Measurements from ENCODE around the gene SSU72.
"Not testable (repeated sequence)": the region's sequence is repeated elsewhere in the genome, so short reads cannot be mapped to it uniquely, and the experiment has no call there.

Gene SSU72

DNA sequence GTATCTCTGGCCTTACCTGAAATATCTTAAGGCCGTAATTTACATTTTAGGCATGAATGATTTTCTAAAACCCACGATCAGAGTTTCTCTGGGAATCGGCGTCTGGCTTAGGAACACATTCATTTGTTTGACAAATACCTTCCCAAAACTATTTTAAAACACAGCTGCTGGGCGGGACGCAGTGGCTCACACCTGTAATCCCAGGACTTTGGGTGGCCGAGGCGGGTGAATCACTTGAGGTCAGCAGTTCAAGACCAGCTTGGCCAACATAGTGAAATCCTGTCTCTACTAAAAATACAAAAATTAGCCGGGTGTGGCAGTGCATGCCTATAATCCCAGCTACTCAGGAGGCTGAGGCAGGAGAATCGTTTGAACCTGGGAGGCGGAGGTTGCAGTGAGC lies 17.7 kb downstream of the SSU72 start:
- H3K36me3 ChIP-seq (ENCODE audit: control insufficient read depth, insufficient read depth, low read length); H3K23ac ChIP-seq (ENCODE audit: low read length); H3K79me2 ChIP-seq (ENCODE audit: control insufficient read depth, insufficient read depth, low read length); H3K4me3 ChIP-seq (ENCODE audit: low read length); H3K4me2 ChIP-seq (ENCODE audit: low read length); H4K5ac ChIP-seq (ENCODE audit: low read length); H3K4ac ChIP-seq (ENCODE audit: low read depth, low read length); H4K8ac ChIP-seq (ENCODE audit: low read depth, low read length); H3K56ac ChIP-seq (ENCODE audit: low read length); H3K4me1 ChIP-seq (ENCODE audit: control insufficient read depth, low read depth, low read length); H3K27ac ChIP-seq (ENCODE audit: low read depth, low read length); H3K18ac ChIP-seq (ENCODE audit: low read length); H3K79me1 ChIP-seq (ENCODE audit: low read length); H3K9ac ChIP-seq (ENCODE audit: low read length); H3K27me3 ChIP-seq (ENCODE audit: insufficient read depth, low read length, poor library complexity); DNase-seq; H2BK120ac ChIP-seq (ENCODE audit: low read depth, low read length); H2AK5ac ChIP-seq (ENCODE audit: low read length); H2BK5ac ChIP-seq (ENCODE audit: low read length); H2BK15ac ChIP-seq (replicated peaks; ENCODE audit: low read depth): not testable (repeated sequence)
- no CpG with 5 or more reads among the region's 11 CpGs for WGBS (ENCODE audit: extremely low coverage, insufficient coverage, low lambda C conversion rate)

DNA sequence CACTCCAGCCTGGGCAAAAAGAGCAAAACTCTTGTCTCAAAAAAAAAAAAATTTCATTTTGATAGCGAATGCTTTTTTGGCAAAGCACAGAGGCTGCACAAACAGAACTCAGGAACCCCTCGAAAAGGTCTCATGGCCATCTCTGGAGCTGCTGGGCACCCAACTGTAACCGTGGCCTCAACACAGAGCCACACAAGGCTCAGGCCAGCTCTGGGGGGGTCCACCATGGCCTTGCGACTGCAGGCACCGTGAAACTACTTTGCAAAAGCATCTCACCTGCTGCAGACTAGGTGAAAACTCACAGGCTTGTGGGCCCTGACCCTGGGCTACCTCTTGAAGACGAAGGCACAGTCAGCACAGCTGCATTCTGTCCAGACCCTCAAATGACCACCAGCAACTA lies 18.2 kb downstream of the SSU72 start:
- no peak overlapping the region for H4K5ac ChIP-seq (ENCODE audit: low read length)
- H3K27ac ChIP-seq (ENCODE audit: low read depth, low read length) = no peak overlapping the region
- H2BK5ac ChIP-seq (ENCODE audit: low read length) = no peak overlapping the region
- H2AK5ac ChIP-seq (ENCODE audit: low read length) = no peak overlapping the region
- no peak overlapping the region for H3K9ac ChIP-seq (ENCODE audit: low read length)
- H3K18ac ChIP-seq (ENCODE audit: low read length) = no peak overlapping the region
- no peak overlapping the region for H3K23ac ChIP-seq (ENCODE audit: low read length)
- WGBS (ENCODE audit: extremely low coverage, insufficient coverage, low lambda C conversion rate) = no CpG with 5 or more reads among the region's 6 CpGs
- no peaks in the 10 kb centered on the region for H3K4me1 ChIP-seq (ENCODE audit: control insufficient read depth, low read depth, low read length)
- H3K4ac ChIP-seq (ENCODE audit: low read depth, low read length) = no peak overlapping the region
- no peak overlapping the region for H3K56ac ChIP-seq (ENCODE audit: low read length)
- H2BK15ac ChIP-seq (replicated peaks; ENCODE audit: low read depth) = no peak overlapping the region
- no peak overlapping the region for H3K4me3 ChIP-seq (ENCODE audit: low read length)
- no peaks in the 10 kb centered on the region for H3K79me2 ChIP-seq (ENCODE audit: control insufficient read depth, insufficient read depth, low read length)
- H4K8ac ChIP-seq (ENCODE audit: low read depth, low read length) = no peak overlapping the region
- H3K4me2 ChIP-seq (ENCODE audit: low read length) = no peak overlapping the region
- no peak overlapping the region for H2BK120ac ChIP-seq (ENCODE audit: low read depth, low read length)
- no peak for DNase-seq
- no peaks in the 10 kb centered on the region for H3K36me3 ChIP-seq (ENCODE audit: control insufficient read depth, insufficient read depth, low read length)
- no peaks in the 10 kb centered on the region for H3K27me3 ChIP-seq (ENCODE audit: insufficient read depth, low read length, poor library complexity)
- H3K79me1 ChIP-seq (ENCODE audit: low read length) = peaks cover 9% of the 10 kb centered on the region

- Histone ChIP-seq H3K4ac (ENCODE audit: low read depth, low read length) (no peak overlapping the region), H3K4me2 (ENCODE audit: low read length) (no peak overlapping the region), H3K4me3 (ENCODE audit: low read length) (no peak overlapping the region), H3K56ac (ENCODE audit: low read length) (no peak overlapping the region), H4K8ac (ENCODE audit: low read depth, low read length) (no peak overlapping the region), H3K18ac (ENCODE audit: low read length) (no peak overlapping the region), H2BK5ac (ENCODE audit: low read length) (no peak overlapping the region), H3K27ac (ENCODE audit: low read depth, low read length) (no peak overlapping the region), H3K23ac (ENCODE audit: low read length) (no peak overlapping the region), H3K79me1 (ENCODE audit: low read length) (peaks cover 13% of the 10 kb centered on the region), H3K79me2 (ENCODE audit: control insufficient read depth, insufficient read depth, low read length) (peaks cover 4% of the 10 kb centered on the region), H3K9ac (ENCODE audit: low read length) (no peak overlapping the region), H3K4me1 (ENCODE audit: control insufficient read depth, low read depth, low read length) (no peaks in the 10 kb centered on the region), H4K5ac (ENCODE audit: low read length) (no peak overlapping the region), H3K27me3 (ENCODE audit: insufficient read depth, low read length, poor library complexity) (no peaks in the 10 kb centered on the region), H3K36me3 (ENCODE audit: control insufficient read depth, insufficient read depth, low read length) (no peaks in the 10 kb centered on the region), H2BK120ac (ENCODE audit: low read depth, low read length) (no peak overlapping the region), H2BK15ac (replicated peaks; ENCODE audit: low read depth) (no peak overlapping the region), H2AK5ac (ENCODE audit: low read length) (no peak overlapping the region)
- no CpG with 5 or more reads among the region's 31 CpGs for WGBS (ENCODE audit: extremely low coverage, insufficient coverage, low lambda C conversion rate)
- peak; percentile 54 for DNase-seq
Observed at GRCh38 chr1:1554926-1555915, 19.4 kb downstream of the SSU72 start.

DNA sequence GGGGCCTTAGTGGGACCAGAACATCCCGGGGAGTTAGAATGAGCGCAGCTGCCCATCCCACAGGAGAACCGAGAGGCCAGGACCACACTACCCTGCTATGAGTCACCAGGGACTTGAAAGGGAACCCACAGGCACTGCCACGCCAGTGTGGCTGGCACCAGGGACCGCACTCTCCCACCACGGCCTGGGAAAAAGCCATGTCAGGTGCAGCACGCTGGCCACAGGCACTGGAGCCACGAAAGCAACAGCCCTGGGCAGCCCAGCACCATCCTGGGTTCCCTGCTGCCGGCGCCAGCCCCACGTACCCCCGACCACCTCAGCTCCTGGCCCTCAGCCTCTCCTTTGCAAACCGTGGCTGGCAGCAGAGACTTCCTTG lies 20.1 kb downstream of the SSU72 start:
- no peak overlapping the region for H3K27ac ChIP-seq (ENCODE audit: low read depth, low read length)
- H2AK5ac ChIP-seq (ENCODE audit: low read length) = no peak overlapping the region
- no peak overlapping the region for H4K5ac ChIP-seq (ENCODE audit: low read length)

GRCh38 chr1:1553821-1554494 lies 20.7 kb downstream of the SSU72 start:
- H2BK120ac ChIP-seq (ENCODE audit: low read depth, low read length) = no peak overlapping the region
- no peak overlapping the region for H3K9ac ChIP-seq (ENCODE audit: low read length)
- no peak overlapping the region for H3K56ac ChIP-seq (ENCODE audit: low read length)
- no peak for DNase-seq
- H2BK5ac ChIP-seq (ENCODE audit: low read length) = no peak overlapping the region
- H3K18ac ChIP-seq (ENCODE audit: low read length) = no peak overlapping the region
- no CpG with 5 or more reads among the region's 35 CpGs for WGBS (ENCODE audit: extremely low coverage, insufficient coverage, low lambda C conversion rate)
- H3K79me1 ChIP-seq (ENCODE audit: low read length) = peaks cover 13% of the 10 kb centered on the region
- H3K4me1 ChIP-seq (ENCODE audit: control insufficient read depth, low read depth, low read length) = no peaks in the 10 kb centered on the region
- no peaks in the 10 kb centered on the region for H3K36me3 ChIP-seq (ENCODE audit: control insufficient read depth, insufficient read depth, low read length)
- no peak overlapping the region for H2BK15ac ChIP-seq (replicated peaks; ENCODE audit: low read depth)
- H3K23ac ChIP-seq (ENCODE audit: low read length) = no peak overlapping the region
- H2AK5ac ChIP-seq (ENCODE audit: low read length) = no peak overlapping the region
- H3K27me3 ChIP-seq (ENCODE audit: insufficient read depth, low read length, poor library complexity) = no peaks in the 10 kb centered on the region
- no peak overlapping the region for H4K5ac ChIP-seq (ENCODE audit: low read length)
- H3K79me2 ChIP-seq (ENCODE audit: control insufficient read depth, insufficient read depth, low read length) = peaks cover 4% of the 10 kb centered on the region
- H3K27ac ChIP-seq (ENCODE audit: low read depth, low read length) = no peak overlapping the region
- H3K4me3 ChIP-seq (ENCODE audit: low read length) = no peak overlapping the region
- no peak overlapping the region for H3K4me2 ChIP-seq (ENCODE audit: low read length)
- H3K4ac ChIP-seq (ENCODE audit: low read depth, low read length) = no peak overlapping the region
- H4K8ac ChIP-seq (ENCODE audit: low read depth, low read length) = no peak overlapping the region

More for the DNA sequence above, 20.1 kb downstream of the SSU72 start:
- Histone ChIP-seq H3K36me3 (ENCODE audit: control insufficient read depth, insufficient read depth, low read length) (no peaks in the 10 kb centered on the region), H3K4me2 (ENCODE audit: low read length) (no peak overlapping the region), H3K79me1 (ENCODE audit: low read length) (peaks cover 13% of the 10 kb centered on the region), H3K79me2 (ENCODE audit: control insufficient read depth, insufficient read depth, low read length) (peaks cover 4% of the 10 kb centered on the region), H3K9ac (ENCODE audit: low read length) (no peak overlapping the region), H3K4me3 (ENCODE audit: low read length) (no peak overlapping the region), H3K56ac (ENCODE audit: low read length) (no peak overlapping the region), H4K8ac (ENCODE audit: low read depth, low read length) (no peak overlapping the region), H2BK5ac (ENCODE audit: low read length) (no peak overlapping the region), H3K23ac (ENCODE audit: low read length) (no peak overlapping the region), H3K4me1 (ENCODE audit: control insufficient read depth, low read depth, low read length) (no peaks in the 10 kb centered on the region), H2BK15ac (replicated peaks; ENCODE audit: low read depth) (no peak overlapping the region), H2BK120ac (ENCODE audit: low read depth, low read length) (no peak overlapping the region), H3K4ac (ENCODE audit: low read depth, low read length) (no peak overlapping the region), H3K18ac (ENCODE audit: low read length) (no peak overlapping the region), H3K27me3 (ENCODE audit: insufficient read depth, low read length, poor library complexity) (no peaks in the 10 kb centered on the region)
- no CpG with 5 or more reads among the region's 13 CpGs for WGBS (ENCODE audit: extremely low coverage, insufficient coverage, low lambda C conversion rate)
- DNase-seq = no peak
